GM18526 (cell line): Measurements from ENCODE around the gene SIGLECL1.
"Not testable (repeated sequence)": the region's sequence is repeated elsewhere in the genome, so short reads cannot be mapped to it uniquely, and the experiment has no call there.

Experiments
- POLR2A ChIP-seq: IDR thresholded peaks from 3 replicates; pipeline ENCODE4 v1.6.1; 2011; ENCODE audit not compliant: insufficient read length; ENCODE audit errors: extremely low read depth

Gene SIGLECL1

GRCh38 chr19:51250786-51251467, at the start of gene SIGLECL1:
SIGLECL1 (plus strand) TSS chr19:51251080; CDS start chr19:51264073, 12,993 bp downstream.
- TF ChIP-seq POLR2A: no peak

DNA sequence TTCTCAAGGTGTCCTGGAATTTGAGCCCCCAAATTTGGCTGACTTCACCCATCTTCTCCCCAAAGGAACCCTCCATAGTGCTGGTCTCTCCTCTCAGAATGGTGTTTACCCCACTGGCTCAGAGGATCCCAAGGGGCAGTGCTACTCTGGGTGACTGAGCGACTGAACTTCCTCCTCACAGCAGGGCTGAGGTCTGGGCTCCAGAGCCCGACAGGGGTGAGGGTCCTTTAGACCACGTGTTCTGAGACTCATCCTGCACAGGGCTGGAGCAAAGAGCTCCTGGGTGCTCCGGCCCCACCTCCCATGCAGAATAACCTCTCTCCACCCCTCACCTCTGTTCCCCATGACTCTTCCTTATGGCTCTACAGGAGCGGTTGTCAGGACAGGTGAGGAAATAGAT, 49.2 kb upstream of the SIGLECL1 start:
- no peak for TF ChIP-seq POLR2A

DNA sequence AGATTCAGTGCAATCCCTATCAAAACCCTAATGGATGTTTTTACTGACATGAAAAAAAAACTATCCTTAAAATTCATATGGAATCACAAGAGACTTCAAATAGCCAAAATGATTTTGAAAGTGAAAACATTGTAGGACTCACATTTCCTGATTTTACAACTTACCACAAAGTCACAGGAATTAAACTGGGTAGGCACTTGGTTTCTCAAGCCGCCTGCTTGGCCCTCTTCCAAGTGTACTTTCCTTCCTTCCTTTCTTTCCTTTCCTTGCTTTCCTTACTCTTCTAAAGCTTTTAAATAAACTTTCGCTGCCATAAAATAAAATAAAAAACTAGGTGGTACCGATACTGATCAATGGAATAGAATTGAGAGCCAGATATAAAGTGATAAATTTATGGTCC, 47.0 kb upstream of the SIGLECL1 start:
- no peak for TF ChIP-seq POLR2A

DNA sequence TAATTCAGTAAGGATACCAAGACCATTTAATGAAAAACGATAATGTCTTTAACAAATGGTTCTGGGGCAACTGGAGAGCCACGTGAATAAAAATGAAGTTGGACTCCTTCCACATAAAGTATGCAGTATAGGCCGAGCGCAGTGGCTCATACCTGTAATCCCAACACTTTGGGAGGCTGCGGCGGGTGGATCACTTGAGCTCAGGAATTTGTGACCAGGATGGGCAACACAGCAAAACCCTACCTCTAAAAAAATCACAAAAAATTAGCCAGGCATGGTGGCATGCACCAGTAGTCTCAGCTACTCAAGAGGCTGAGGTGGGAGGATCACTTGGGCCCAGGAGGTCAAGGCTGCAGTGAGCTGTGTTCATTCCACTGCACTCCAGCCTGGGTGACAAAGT, 46.6 kb upstream of the SIGLECL1 start:
- TF ChIP-seq POLR2A: no peak

DNA sequence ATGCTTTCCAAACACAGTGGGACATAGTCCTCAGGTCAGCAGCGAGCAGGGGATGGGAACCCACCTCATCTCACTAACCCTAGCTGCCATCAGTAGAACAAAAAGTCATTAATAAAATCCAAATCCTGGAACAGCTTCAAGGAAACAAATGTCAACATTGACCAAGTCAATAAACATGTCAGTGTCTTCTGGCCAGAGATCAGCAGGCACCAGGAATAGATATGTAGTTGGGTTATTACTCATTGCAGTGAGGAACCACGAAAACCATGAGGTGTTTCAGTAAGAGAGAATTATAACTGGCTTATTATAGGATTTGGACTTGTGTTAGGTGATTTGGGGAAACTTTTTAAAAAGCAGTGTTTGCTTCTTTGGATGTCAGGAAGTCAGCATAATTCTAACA, 43.1 kb upstream of the SIGLECL1 start:
- TF ChIP-seq POLR2A: no peak

GRCh38 chr19:51210191-51210784, 40.6 kb upstream of the SIGLECL1 start:
- no peak for TF ChIP-seq POLR2A

DNA sequence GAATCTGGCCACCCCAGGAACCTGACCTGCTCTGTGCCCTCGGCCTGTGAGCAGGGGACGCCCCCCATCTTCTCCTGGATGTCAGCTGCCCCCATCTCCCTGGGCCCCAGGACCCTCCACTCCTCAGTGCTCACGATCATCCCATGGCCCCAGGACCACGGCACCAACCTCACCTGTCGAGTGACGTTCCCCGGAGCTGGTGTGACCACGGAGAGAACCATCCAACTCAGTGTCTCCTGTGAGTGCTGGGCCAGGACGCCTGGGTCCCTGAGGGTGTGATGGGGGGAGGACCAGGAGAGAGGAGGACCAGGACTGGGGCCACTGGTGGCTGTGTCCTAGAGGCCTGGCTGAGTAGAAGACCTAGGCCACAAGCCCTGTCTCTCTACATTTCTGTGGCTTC, 39.0 kb upstream of the SIGLECL1 start:
- TF ChIP-seq POLR2A: no peak

GRCh38 chr19:51219307-51219706, 31.6 kb upstream of the SIGLECL1 start:
- no peak for TF ChIP-seq POLR2A

GRCh38 chr19:51219971-51220370, 30.9 kb upstream of the SIGLECL1 start:
- no peak for TF ChIP-seq POLR2A

DNA sequence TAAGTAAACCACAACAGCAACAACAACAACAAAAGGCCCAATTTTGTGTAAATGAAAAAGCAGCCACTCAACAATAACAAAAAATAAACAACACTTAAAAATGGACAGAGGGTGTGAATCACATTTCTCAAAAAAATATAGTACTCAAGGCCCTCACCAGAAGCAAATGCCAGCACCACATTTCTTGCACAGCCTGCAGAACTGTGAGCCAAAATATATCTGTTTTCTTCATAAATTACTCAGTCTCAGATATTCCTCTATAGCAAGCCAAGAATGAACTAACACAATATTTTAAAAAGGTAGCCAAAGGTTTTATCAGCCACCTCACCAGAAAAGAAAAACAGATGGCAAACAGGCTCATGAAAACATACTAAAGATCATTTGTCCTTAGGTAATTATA, 29.9 kb upstream of the SIGLECL1 start:
- no peak for TF ChIP-seq POLR2A

GRCh38 chr19:51224163-51224641, 26.7 kb upstream of the SIGLECL1 start:
- no peak for TF ChIP-seq POLR2A

DNA sequence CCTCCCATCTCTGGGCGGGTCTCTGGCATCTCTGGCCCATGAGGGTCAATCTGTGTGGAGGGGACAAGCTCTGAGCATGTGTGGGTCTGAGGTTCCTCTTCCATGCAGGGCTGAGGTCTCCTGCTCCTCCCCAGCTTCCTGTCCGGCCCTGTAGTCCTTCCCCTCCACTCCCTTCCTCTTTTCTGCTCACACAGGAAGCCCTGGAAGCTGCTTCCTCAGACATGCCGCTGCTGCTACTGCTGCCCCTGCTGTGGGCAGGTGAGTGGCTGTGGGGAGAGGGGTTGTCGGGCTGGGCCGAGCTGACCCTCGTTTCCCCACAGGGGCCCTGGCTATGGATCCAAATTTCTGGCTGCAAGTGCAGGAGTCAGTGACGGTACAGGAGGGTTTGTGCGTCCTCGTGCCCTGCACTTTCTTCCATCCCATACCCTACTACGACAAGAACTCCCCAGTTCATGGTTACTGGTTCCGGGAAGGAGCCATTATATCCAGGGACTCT, 25.9 kb upstream of the SIGLECL1 start, which contains the start of gene CD33:
Gene CD33, plus strand, starts transcription at position 183 of the 496 bp plus-strand sequence. Its CDS starts 39 bp downstream, at position 222.
- not testable (repeated sequence) for TF ChIP-seq POLR2A

- no peak for TF ChIP-seq POLR2A
These were observed 24.8 kb upstream of the SIGLECL1 start for GRCh38 chr19:51226067-51226466.

DNA sequence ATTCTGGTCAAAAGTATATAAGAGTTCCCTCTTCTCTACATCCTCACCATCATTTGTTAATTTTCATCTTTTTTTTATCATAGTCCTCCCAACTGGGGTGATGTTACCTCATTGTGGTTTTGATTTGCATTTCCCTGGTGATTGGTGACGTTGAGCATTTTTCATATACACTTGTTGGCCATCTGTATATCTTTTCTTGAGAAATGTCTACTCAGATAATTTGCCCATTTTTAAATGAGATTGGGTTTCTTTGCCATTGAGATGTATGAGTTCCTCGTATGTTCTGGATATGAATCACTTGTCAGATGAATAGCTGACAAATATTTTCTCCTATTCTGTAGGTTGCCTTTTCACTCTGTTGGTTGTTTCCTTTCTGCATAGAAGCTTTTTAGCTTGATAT, 23.6 kb upstream of the SIGLECL1 start:
- TF ChIP-seq POLR2A: no peak

GRCh38 chr19:51227966-51228365, 22.9 kb upstream of the SIGLECL1 start:
- TF ChIP-seq POLR2A: no peak

- no peak for TF ChIP-seq POLR2A
These were observed 10.0 kb upstream of the SIGLECL1 start for GRCh38 chr19:51240866-51241265.
